Skeletal muscle satellite cell (primary cell): ENCODE results near the gene LTBP1.
"Not testable (repeated sequence)": the region's sequence is repeated elsewhere in the genome, so short reads cannot be mapped to it uniquely, and the experiment has no call there.

Experiments
- H3K27me3 ChIP-seq: 2 replicates; pipeline ENCODE4 v1.7.0; 2013; ENCODE audit warnings: low read length; ENCODE audit not compliant: control insufficient read depth, insufficient read depth
- H3K36me3 ChIP-seq: 2 replicates; pipeline ENCODE4 v1.7.0; 2013; ENCODE audit warnings: mild to moderate bottlenecking, control low read depth, low read length; ENCODE audit not compliant: insufficient read depth
- H3K4me1 ChIP-seq: 2 replicates; pipeline ENCODE4 v1.7.0; 2013; ENCODE audit warnings: low read length; ENCODE audit not compliant: control insufficient read depth, insufficient read depth
- H3K4me2 ChIP-seq: 2 replicates; pipeline ENCODE4 v1.7.0; 2013; ENCODE audit warnings: mild to moderate bottlenecking, low read length
- H3K4me3 ChIP-seq: 2 replicates; pipeline ENCODE4 v1.7.0; 2013; ENCODE audit warnings: low read length
- H3K9ac ChIP-seq: 2 replicates; pipeline ENCODE4 v1.7.0; 2013; ENCODE audit warnings: mild to moderate bottlenecking, low read depth, low read length, moderate library complexity
- H3K9me3 ChIP-seq: replicated peaks from 2 replicates; pipeline ENCODE4 v1.7.0; 2013; ENCODE audit warnings: mild to moderate bottlenecking, control low read depth, low read length

Gene LTBP1

DNA sequence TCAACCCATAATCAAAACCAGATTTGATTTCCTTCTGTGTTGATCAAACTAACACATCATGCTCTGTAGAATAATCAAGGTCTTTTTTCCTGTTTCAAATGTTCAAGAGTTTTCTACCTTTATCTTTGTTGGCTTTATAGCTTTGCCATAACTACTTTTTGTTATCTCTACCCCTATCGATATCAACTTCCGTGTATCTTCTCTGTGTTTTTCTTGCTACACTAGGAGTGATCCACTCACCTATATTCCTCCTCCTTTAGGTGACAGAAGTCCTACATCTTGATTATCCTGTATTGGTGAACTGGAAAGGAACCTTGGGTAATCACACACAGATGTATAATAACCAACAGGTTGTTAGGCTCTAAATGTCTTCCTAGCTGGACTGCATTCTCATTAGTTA, 85.5 kb downstream of the LTBP1 start:
- Histone ChIP-seq H3K9me3 (no peaks in the 10 kb centered on the region), H3K9ac (no peak overlapping the region), H3K4me2 (no peak overlapping the region), H3K36me3 (no peaks in the 10 kb centered on the region), H3K4me3 (no peak overlapping the region), H3K27me3 (no peaks in the 10 kb centered on the region), H3K4me1 (peaks cover 10% of the 10 kb centered on the region)

DNA sequence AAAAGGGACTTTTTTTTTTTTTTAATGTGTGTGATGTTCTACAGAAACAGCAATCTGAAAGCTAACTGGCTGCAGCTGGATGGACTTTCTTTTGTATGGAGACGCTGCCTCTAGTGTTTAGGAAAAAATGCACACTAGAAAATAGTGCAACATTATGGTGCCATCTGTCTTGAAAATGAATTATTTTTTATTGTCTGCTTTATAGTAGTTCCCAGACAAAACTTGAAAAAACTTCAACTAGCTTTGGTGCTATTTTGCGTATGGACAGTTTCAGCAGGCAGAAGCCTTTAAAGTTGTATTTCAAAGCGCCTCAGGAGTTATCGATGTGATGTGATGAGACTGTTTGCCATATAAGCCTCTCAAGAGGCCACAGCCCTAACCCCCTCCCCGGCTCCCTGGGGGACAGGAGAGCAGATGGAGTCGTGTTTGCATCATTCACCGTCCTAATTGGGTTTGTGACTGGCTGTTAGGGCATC, 86.9 kb downstream of the LTBP1 start:
- peak overlapping the region; percentile 55 for H3K4me3 ChIP-seq
- H3K9me3 ChIP-seq = no peaks in the 10 kb centered on the region
- peaks cover 10% of the 10 kb centered on the region for H3K4me1 ChIP-seq
- peak overlapping the region; percentile 89 for H3K4me2 ChIP-seq
- no peaks in the 10 kb centered on the region for H3K36me3 ChIP-seq
- H3K27me3 ChIP-seq = no peaks in the 10 kb centered on the region
- H3K9ac ChIP-seq = peak overlapping the region; percentile 62

DNA sequence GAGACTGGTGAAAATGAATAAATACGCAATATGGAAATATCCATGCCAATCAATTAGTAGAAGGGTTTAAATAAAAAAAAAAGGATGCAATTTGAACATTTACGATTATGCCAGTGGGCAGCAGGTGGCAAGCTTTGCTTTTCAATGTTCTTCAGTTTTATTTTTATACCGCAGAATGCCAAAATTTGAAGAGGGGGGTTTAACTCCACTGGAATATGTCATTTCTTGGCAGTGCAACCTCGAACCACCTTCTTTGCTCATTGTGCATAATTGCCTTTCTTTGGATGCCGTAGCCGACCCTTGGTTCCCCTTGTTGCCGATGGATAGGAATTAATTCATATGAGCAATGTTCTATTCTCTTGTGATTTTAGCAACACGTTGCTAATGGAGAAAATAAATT, 88.0 kb downstream of the LTBP1 start:
- no peaks in the 10 kb centered on the region for H3K27me3 ChIP-seq
- H3K4me3 ChIP-seq = peak overlapping the region; percentile 41
- peaks cover 10% of the 10 kb centered on the region for H3K4me1 ChIP-seq
- peak overlapping the region; percentile 17 for H3K9ac ChIP-seq
- no peaks in the 10 kb centered on the region for H3K9me3 ChIP-seq
- H3K36me3 ChIP-seq = no peaks in the 10 kb centered on the region
- peak overlapping the region; percentile 71 for H3K4me2 ChIP-seq

GRCh38 chr2:33038230-33038629, 91.5 kb downstream of the LTBP1 start:
- Histone ChIP-seq H3K4me2 (no peak overlapping the region), H3K9ac (no peak overlapping the region), H3K4me1 (peaks cover 10% of the 10 kb centered on the region)

GRCh38 chr2:33038799-33039198, 92.0 kb downstream of the LTBP1 start:
- H3K9ac ChIP-seq = no peak overlapping the region
- H3K9me3 ChIP-seq = no peaks in the 10 kb centered on the region
- H3K4me1 ChIP-seq = peaks cover 8% of the 10 kb centered on the region
- H3K4me3 ChIP-seq = no peak overlapping the region
- H3K27me3 ChIP-seq = no peaks in the 10 kb centered on the region
- H3K36me3 ChIP-seq = no peaks in the 10 kb centered on the region
- H3K4me2 ChIP-seq = no peak overlapping the region

More at GRCh38 chr2:33038230-33038629, 91.5 kb downstream of the LTBP1 start:
- no peaks in the 10 kb centered on the region for H3K36me3 ChIP-seq
- no peaks in the 10 kb centered on the region for H3K9me3 ChIP-seq
- H3K27me3 ChIP-seq = no peaks in the 10 kb centered on the region
- no peak overlapping the region for H3K4me3 ChIP-seq

- no peaks in the 10 kb centered on the region for H3K27me3 ChIP-seq
Measured at GRCh38 chr2:33040541-33040940, 93.8 kb downstream of the LTBP1 start.

DNA sequence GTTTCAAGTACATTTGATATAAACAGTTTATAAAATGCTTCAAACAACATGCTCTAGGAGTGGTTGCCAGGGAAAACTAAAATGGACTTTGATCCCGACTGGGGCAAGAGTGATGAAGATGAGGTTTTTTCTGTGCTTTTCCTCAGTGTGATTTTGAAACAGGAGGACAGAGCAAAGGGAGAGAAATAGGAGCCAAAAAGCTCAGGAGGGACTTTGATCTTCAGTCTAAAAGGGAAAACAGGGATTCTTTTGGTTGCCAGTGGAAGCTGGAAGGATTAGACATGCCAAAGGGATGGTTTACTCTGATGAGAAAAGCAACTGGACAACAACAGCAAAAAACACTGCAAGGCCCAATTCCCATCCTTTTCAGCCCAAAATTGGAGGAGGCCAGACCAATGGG, 95.5 kb downstream of the LTBP1 start:
- Histone ChIP-seq H3K4me3 (no peak overlapping the region), H3K4me1 (no peaks in the 10 kb centered on the region), H3K27me3 (no peaks in the 10 kb centered on the region), H3K36me3 (no peaks in the 10 kb centered on the region), H3K4me2 (no peak overlapping the region), H3K9me3 (no peaks in the 10 kb centered on the region), H3K9ac (no peak overlapping the region)

More at GRCh38 chr2:33040541-33040940, 93.8 kb downstream of the LTBP1 start:
- H3K9me3 ChIP-seq = no peaks in the 10 kb centered on the region
- no peaks in the 10 kb centered on the region for H3K4me1 ChIP-seq
- no peaks in the 10 kb centered on the region for H3K36me3 ChIP-seq
- H3K4me2 ChIP-seq = no peak overlapping the region
- H3K4me3 ChIP-seq = no peak overlapping the region
- H3K9ac ChIP-seq = no peak overlapping the region

DNA sequence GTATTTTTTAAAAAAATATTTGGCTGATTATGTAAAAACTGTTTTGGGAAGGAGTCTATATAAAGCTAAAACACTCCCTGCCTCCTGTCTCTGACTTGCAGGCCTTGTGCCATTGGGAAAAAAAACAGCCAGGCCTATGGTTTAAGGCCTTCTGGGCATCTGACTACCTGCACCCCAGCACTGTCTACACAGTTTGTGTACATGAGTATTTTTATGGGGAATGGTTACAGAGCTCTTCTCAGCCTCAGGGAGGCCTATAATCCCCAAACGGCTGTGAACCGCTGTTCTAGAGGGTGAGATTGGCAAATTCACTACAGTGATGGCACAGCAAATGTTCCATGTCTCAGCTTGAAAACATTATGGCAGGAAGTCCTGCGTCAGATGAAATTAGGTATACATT, 96.1 kb downstream of the LTBP1 start:
- Histone ChIP-seq H3K9ac (no peak overlapping the region), H3K4me2 (no peak overlapping the region), H3K27me3 (no peaks in the 10 kb centered on the region), H3K4me1 (no peaks in the 10 kb centered on the region), H3K36me3 (no peaks in the 10 kb centered on the region), H3K9me3 (no peaks in the 10 kb centered on the region), H3K4me3 (no peak overlapping the region)

DNA sequence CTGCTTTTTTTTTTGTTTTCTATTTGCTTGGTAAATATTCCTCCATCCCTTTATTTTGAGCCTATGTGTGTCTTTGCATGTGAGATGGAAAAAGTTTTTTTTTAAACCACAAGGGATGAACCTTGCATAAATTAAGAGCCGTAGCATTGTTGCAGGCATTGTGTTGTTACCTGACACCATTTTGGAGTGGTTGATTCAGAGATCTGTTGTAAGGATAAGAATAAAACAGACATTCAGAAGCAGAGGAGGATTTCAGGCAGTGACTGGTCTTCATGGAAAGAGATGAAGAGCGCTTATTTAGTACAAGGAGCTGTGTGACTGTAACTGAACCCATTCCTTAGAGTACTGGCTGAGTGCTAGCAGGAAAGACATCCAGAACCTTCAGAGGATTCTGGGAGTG, 101.2 kb downstream of the LTBP1 start:
- Histone ChIP-seq H3K4me2 (no peak overlapping the region), H3K9me3 (no peaks in the 10 kb centered on the region), H3K4me1 (peaks cover 17% of the 10 kb centered on the region), H3K4me3 (no peak overlapping the region), H3K27me3 (no peaks in the 10 kb centered on the region), H3K36me3 (no peaks in the 10 kb centered on the region), H3K9ac (no peak overlapping the region)

- H3K9me3 ChIP-seq = no peaks in the 10 kb centered on the region
- peaks cover 17% of the 10 kb centered on the region for H3K4me1 ChIP-seq
- H3K4me3 ChIP-seq = peak overlapping the region; percentile 19
- H3K4me2 ChIP-seq = peak overlapping the region; percentile 41
- H3K36me3 ChIP-seq = no peaks in the 10 kb centered on the region
- H3K9ac ChIP-seq = peak overlapping the region; percentile 61
- no peaks in the 10 kb centered on the region for H3K27me3 ChIP-seq
Measured at GRCh38 chr2:33051586-33052360, 105.0 kb downstream of the LTBP1 start.

DNA sequence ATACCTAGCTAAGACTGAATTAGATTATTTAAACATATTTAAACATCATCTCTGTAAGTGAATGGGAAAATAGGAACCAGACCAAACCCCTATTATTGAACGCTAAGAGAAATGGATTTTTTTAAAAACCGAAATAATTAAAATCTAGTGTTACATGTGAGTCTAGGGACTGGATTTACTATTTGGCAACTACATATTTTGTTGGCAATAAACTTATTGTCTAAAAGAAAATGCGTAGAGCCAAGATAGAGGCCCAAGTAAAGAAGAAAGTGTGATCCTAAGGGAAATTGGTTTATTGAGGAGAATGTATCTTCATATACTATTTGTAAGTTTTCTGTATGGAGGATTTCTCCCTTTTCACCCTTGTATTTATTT, 105.6 kb downstream of the LTBP1 start:
- Histone ChIP-seq H3K4me3 (no peak overlapping the region), H3K27me3 (no peaks in the 10 kb centered on the region), H3K4me1 (peaks cover 17% of the 10 kb centered on the region), H3K9ac (peak overlapping the region; percentile 11), H3K4me2 (peak overlapping the region; percentile 13), H3K36me3 (no peaks in the 10 kb centered on the region), H3K9me3 (no peaks in the 10 kb centered on the region)

- not testable (repeated sequence) for H3K36me3 ChIP-seq, H3K4me2 ChIP-seq, H3K9me3 ChIP-seq, H3K4me3 ChIP-seq, H3K27me3 ChIP-seq
- Histone ChIP-seq H3K4me1 (peaks cover 17% of the 10 kb centered on the region), H3K9ac (peak overlapping the region; percentile 11)
Measured at GRCh38 chr2:33052795-33053194, 106.0 kb downstream of the LTBP1 start.
